Middle frontal gyrus (tissue), 1 donor: ENCODE measurements around the gene MPP3.

Experiments
- DNase-seq: peaks from one replicate; pipeline ENCODE4 v3.0.0-alpha.2; 2015; ENCODE audit warnings: low spot score; ENCODE audit errors: extremely low spot score

The MPP3 gene

GRCh38 chr17:43774304-43775250, 58.4 kb downstream of the MPP3 start:
- no peak for DNase-seq

GRCh38 chr17:43772877-43773648, 59.9 kb downstream of the MPP3 start:
- no peak for DNase-seq

GRCh38 chr17:43771463-43771862, 61.5 kb downstream of the MPP3 start:
- DNase-seq, result no peak

GRCh38 chr17:43770957-43771356, 62.0 kb downstream of the MPP3 start:
- no peak for DNase-seq

GRCh38 chr17:43769859-43770258, 63.1 kb downstream of the MPP3 start:
- DNase-seq, result no peak

GRCh38 chr17:43769426-43769825, 63.5 kb downstream of the MPP3 start:
- DNase-seq, result no peak

- no peak for DNase-seq
These were observed 64.0 kb downstream of the MPP3 start for GRCh38 chr17:43768943-43769342.

GRCh38 chr17:43768382-43768781, 64.6 kb downstream of the MPP3 start:
- DNase-seq, result no peak

GRCh38 chr17:43767713-43768059, 65.3 kb downstream of the MPP3 start:
- no peak for DNase-seq

GRCh38 chr17:43767053-43767712, 65.8 kb downstream of the MPP3 start:
- no peak for DNase-seq

GRCh38 chr17:43766413-43767052, 66.4 kb downstream of the MPP3 start:
- DNase-seq, result peak; percentile 6

GRCh38 chr17:43760254-43760852, 72.6 kb downstream of the MPP3 start:
- DNase-seq, result peak; percentile 78

- DNase-seq, result no peak
These were observed 73.1 kb downstream of the MPP3 start for GRCh38 chr17:43759836-43760235.

GRCh38 chr17:43758497-43759174, 74.3 kb downstream of the MPP3 start, which contains the start of gene SOST:
Gene SOST, minus strand, starts transcription at chr17:43758791. Its CDS starts 50 bp downstream, at chr17:43758741.
- no peak for DNase-seq

GRCh38 chr17:43758086-43758485, 74.9 kb downstream of the MPP3 start:
- DNase-seq, result no peak

- no peak for DNase-seq
These were observed 75.7 kb downstream of the MPP3 start for GRCh38 chr17:43757171-43757660.

GRCh38 chr17:43756201-43756600, 76.7 kb downstream of the MPP3 start:
- no peak for DNase-seq

GRCh38 chr17:43755389-43755875, 77.5 kb downstream of the MPP3 start:
- no peak for DNase-seq

GRCh38 chr17:43754947-43755346, 78.0 kb downstream of the MPP3 start:
- no peak for DNase-seq
